ENCODE results near the gene BATF3. TPM values are rescaled to one million over a fixed set of nuclear protein-coding genes. Genes with fewer than 3 reads are reported as not detected.

BATF3 gene
- total RNA-seq, 2 donors from 2014 or later = 0.96 to 3.3 TPM

DNA sequence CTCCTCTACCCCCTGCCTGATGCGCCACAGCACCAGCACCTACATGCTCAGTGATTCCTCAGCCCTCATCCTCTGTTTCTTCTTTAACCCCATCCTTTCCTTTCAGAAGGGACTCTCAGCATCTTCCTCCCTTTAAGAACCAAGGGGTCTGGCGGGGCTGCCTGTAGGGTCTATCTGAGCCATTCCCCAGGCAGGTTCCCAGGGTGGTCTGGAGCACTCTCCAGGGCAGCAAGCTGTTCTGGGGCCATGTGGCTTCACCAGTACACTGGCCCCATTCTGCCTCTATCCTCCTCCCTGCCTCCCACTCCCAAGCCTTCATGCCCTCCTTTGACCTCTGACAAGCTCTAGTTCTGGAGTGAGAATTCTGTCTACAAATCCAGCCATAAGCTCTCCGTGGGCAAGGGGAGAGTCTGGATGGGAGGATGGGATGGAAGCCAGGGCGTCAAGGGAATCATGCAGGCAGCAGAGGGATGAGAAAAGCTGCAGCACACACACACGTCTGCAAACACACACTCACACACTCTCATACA, 10.4 kb downstream of the BATF3 start:
- H3K27me3 ChIP-seq = no peaks in the 10 kb centered on the region
- no peaks in the 10 kb centered on the region for H3K9me3 ChIP-seq
- DNase-seq (ENCODE audit: low spot score) = peak; percentile 18
- H3K36me3 ChIP-seq = no peaks in the 10 kb centered on the region
- H3K4me1 ChIP-seq = no peaks in the 10 kb centered on the region
- no peak overlapping the region for H3K27ac ChIP-seq
- no peak overlapping the region for H3K4me3 ChIP-seq
- TF ChIP-seq, protein P1, sequence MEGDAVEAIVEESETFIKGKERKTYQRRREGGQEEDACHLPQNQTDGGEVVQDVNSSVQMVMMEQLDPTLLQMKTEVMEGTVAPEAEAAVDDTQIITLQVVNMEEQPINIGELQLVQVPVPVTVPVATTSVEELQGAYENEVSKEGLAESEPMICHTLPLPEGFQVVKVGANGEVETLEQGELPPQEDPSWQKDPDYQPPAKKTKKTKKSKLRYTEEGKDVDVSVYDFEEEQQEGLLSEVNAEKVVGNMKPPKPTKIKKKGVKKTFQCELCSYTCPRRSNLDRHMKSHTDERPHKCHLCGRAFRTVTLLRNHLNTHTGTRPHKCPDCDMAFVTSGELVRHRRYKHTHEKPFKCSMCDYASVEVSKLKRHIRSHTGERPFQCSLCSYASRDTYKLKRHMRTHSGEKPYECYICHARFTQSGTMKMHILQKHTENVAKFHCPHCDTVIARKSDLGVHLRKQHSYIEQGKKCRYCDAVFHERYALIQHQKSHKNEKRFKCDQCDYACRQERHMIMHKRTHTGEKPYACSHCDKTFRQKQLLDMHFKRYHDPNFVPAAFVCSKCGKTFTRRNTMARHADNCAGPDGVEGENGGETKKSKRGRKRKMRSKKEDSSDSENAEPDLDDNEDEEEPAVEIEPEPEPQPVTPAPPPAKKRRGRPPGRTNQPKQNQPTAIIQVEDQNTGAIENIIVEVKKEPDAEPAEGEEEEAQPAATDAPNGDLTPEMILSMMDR (IDR thresholded peaks at IDR 0.05) = no peak

DNA sequence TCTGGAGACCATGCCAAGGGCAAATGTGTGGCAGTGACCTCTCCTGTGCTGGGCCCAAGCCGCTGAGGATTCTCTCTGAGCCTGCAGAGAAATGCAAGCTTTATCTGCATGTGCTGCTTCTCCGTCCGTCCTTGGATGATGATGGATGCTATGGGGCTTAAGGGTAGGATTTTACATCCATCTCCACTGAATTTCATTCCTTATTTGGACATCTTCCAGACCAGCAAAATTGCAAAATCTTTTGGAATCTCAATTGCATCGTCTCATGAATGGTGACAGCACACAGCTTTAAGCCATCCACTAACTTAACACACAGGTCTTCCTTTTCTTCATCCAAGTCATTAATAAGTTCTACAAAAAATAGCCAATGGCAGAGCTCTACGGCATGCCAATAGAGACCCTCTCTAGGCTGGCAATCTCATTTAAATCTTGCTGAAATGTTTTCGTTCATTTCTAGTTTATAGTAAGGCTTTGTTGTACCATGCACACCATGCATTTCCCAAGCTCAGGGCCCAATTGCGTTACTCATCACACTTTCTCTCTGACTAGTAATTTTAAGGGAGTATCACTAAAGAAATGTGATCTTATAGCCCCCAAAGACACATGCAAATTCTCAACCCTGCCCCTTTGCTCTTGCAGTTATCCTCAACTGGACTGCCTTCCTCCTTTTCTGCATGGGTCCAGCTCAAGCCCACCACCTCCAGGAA, 11.1 kb downstream of the BATF3 start:
- Histone ChIP-seq H3K4me3 (no peak overlapping the region), H3K9me3 (no peaks in the 10 kb centered on the region), H3K27ac (no peak overlapping the region), H3K27me3 (no peaks in the 10 kb centered on the region), H3K36me3 (no peaks in the 10 kb centered on the region), H3K4me1 (no peaks in the 10 kb centered on the region)
- DNase-seq (ENCODE audit: low spot score) = no peak
- TF ChIP-seq, protein P1 (IDR thresholded peaks at IDR 0.05) = no peak

DNA sequence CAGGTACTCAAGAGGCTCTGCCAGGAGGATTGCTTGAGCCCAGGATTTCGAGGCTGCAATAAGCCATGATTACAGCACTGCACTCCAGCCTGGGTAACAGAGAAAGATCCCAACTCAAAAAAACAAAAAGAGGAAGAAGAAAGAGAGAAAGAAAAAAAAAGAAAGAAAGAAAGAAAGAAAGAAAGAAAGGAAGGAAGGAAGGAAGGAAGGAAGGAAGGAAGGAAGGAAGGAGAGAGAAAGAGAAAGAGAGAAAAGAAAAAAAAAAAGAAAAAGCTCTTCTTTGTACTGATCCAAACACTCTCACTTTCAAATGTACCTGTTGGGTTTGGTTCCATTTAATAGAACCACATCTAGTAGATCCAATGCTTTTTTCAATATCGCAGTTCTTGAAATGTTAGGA, 11.8 kb downstream of the BATF3 start:
- no peak for DNase-seq (ENCODE audit: low spot score)
- Histone ChIP-seq H3K4me1 (no peaks in the 10 kb centered on the region), H3K27ac (no peak overlapping the region), H3K9me3 (no peaks in the 10 kb centered on the region), H3K36me3 (no peaks in the 10 kb centered on the region), H3K4me3 (no peak overlapping the region), H3K27me3 (no peaks in the 10 kb centered on the region)
- TF ChIP-seq, protein P1 (IDR thresholded peaks at IDR 0.05) = no peak

DNA sequence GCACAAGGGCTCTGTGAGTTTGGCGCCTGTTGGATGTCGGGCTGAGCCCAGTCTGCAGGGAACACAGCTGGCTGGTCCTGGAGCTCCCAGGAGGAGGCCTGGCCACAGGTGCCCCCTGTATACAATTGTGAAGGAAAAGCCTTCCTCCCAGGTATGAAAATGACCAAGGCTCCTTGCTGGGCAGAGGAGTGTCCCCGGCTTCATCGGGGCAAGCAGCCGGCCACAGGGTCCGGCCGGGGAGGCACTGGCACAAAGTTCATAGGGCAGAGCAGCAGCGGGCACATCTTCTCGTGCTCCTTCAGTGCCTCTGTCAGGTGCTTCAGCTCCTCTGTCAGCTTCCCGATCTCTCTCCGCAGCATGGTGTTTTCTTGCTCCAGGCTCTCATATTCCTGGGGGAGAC, 13.0 kb downstream of the BATF3 start:
- Histone ChIP-seq H3K9me3 (no peaks in the 10 kb centered on the region), H3K4me3 (no peak overlapping the region), H3K27ac (no peak overlapping the region), H3K4me1 (no peaks in the 10 kb centered on the region), H3K36me3 (no peaks in the 10 kb centered on the region), H3K27me3 (no peaks in the 10 kb centered on the region)
- DNase-seq (ENCODE audit: low spot score) = no peak
- TF ChIP-seq, protein P1 (IDR thresholded peaks at IDR 0.05) = no peak

DNA sequence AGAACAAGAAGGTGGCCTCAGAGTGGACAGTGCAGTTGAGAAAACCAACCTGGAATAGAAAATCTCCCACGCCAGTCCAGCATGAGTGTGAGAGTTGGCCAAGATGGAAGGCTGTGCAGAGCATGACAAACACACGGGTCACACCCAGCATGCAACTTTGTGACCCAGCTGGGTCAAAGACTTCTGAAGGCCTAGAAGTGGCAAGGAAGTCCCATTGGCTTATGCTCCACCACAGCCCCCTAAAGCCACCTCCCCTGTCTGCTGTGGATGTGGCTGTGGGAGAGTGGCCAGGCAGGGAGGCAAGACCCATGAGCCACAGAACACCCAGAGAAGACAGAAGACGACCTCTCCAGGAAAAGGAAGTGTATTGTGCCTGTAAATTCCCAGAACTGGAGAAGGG, 13.6 kb downstream of the BATF3 start:
- no peaks in the 10 kb centered on the region for H3K27me3 ChIP-seq
- H3K9me3 ChIP-seq = no peaks in the 10 kb centered on the region
- H3K36me3 ChIP-seq = no peaks in the 10 kb centered on the region
- no peak overlapping the region for H3K4me3 ChIP-seq
- H3K27ac ChIP-seq = no peak overlapping the region
- TF ChIP-seq, protein P1 (IDR thresholded peaks at IDR 0.05) = no peak
- no peak for DNase-seq (ENCODE audit: low spot score)
- no peaks in the 10 kb centered on the region for H3K4me1 ChIP-seq

DNA sequence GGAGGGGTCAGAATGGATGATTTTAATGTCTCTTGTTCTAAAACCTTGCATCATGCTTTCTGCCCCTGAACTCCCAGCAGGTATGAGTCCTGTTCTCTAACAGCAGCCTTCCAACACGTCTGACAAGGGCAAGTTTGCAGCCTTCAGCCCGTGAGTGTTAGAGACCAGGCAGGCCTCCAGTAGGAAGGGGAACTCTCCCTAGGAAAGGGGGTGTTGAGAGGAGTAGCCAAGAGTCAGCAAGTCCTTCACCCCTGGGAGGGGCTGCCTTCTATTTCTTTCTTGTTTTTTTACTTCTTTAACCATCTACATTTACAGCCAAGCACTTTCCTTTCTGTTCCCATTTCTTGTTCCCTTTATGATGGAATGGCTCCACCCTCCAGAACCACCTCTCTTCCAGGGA, 14.2 kb downstream of the BATF3 start:
- TF ChIP-seq, protein P1 (IDR thresholded peaks at IDR 0.05) = no peak
- Histone ChIP-seq H3K27ac (no peak overlapping the region), H3K4me1 (no peaks in the 10 kb centered on the region), H3K36me3 (no peaks in the 10 kb centered on the region), H3K9me3 (no peaks in the 10 kb centered on the region), H3K4me3 (no peak overlapping the region), H3K27me3 (no peaks in the 10 kb centered on the region)
- no peak for DNase-seq (ENCODE audit: low spot score)

Data from right atrium auricular region (tissue), 2 donors.